ENCODE results near the gene ANKRD26.
"Not testable (repeated sequence)": the region's sequence is repeated elsewhere in the genome, so short reads cannot be mapped to it uniquely, and the experiment has no call there.

Gene ANKRD26

GRCh38 chr10:27065084-27065483, 35.2 kb downstream of the ANKRD26 start:
- Mint-ChIP-seq H3K9me3 (peaks cover 17% of the 10 kb centered on the region), H3K36me3 (ENCODE audit: low read depth) (peaks cover 57% of the 10 kb centered on the region), H3K27me3 (no peaks in the 10 kb centered on the region), H3K4me3 (no peak overlapping the region), H3K4me1 (ENCODE audit: low read depth) (peaks cover 9% of the 10 kb centered on the region), H3K27ac (no peak overlapping the region)
- intact Hi-C loops (cut with micrococcal nuclease) = no loop called here

- intact Hi-C loops (cut with micrococcal nuclease) = no loop called here
- H3K4me1 Mint-ChIP-seq (ENCODE audit: low read depth) = no peaks in the 10 kb centered on the region
- H3K27ac Mint-ChIP-seq = no peak overlapping the region
- H3K9me3 Mint-ChIP-seq = no peaks in the 10 kb centered on the region
- no peaks in the 10 kb centered on the region for H3K27me3 Mint-ChIP-seq
- H3K4me3 Mint-ChIP-seq = no peak overlapping the region
- peaks cover 17% of the 10 kb centered on the region for H3K36me3 Mint-ChIP-seq (ENCODE audit: low read depth)
These were observed 47.6 kb downstream of the ANKRD26 start for GRCh38 chr10:27052656-27053055.

- H3K27me3 Mint-ChIP-seq; H3K9me3 Mint-ChIP-seq; H3K4me1 Mint-ChIP-seq (ENCODE audit: low read depth); H3K4me3 Mint-ChIP-seq; intact Hi-C loops (cut with micrococcal nuclease); H3K27ac Mint-ChIP-seq: not testable (repeated sequence)
- H3K36me3 Mint-ChIP-seq (ENCODE audit: low read depth) = peaks cover 41% of the 10 kb centered on the region
These were observed 55.0 kb downstream of the ANKRD26 start for GRCh38 chr10:27045247-27045646.

- Mint-ChIP-seq H3K36me3 (ENCODE audit: low read depth) (peaks cover 49% of the 10 kb centered on the region), H3K27me3 (no peaks in the 10 kb centered on the region), H3K4me3 (no peak overlapping the region), H3K27ac (no peak overlapping the region), H3K4me1 (ENCODE audit: low read depth) (no peaks in the 10 kb centered on the region), H3K9me3 (no peaks in the 10 kb centered on the region)
- intact Hi-C loops (cut with micrococcal nuclease) = no loop called here
These were observed 59.1 kb downstream of the ANKRD26 start for GRCh38 chr10:27041196-27041595.

GRCh38 chr10:27038168-27038567, 62.1 kb downstream of the ANKRD26 start:
- Mint-ChIP-seq H3K4me1 (ENCODE audit: low read depth) (no peaks in the 10 kb centered on the region), H3K27me3 (no peaks in the 10 kb centered on the region), H3K36me3 (ENCODE audit: low read depth) (peaks cover 51% of the 10 kb centered on the region), H3K9me3 (no peaks in the 10 kb centered on the region), H3K27ac (no peak overlapping the region), H3K4me3 (no peak overlapping the region)
- intact Hi-C loops (cut with micrococcal nuclease) = no loop called here

DNA sequence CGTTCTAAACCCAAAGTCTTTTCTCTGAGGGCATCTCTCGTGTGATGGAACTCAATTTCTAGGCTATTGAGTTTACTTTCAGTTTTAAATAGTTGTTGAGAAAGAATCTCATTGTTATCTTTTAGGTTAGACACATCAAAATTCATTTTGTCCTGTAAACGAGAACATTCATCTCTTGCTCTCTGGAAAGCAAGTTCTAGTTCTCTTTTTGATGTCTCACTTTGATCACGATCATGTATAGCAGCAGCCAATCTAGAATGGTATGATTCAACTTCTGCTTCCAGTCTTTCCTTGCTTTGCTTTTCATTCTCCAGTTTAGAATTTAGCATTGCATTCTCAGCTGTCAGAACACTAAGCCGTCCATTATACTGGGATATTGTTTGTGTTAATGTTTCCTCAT, 65.1 kb downstream of the ANKRD26 start:
- intact Hi-C loops (cut with micrococcal nuclease) = no loop called here
- Mint-ChIP-seq H3K36me3 (ENCODE audit: low read depth) (peaks cover 34% of the 10 kb centered on the region), H3K9me3 (no peaks in the 10 kb centered on the region), H3K4me3 (no peak overlapping the region), H3K27ac (no peak overlapping the region), H3K4me1 (ENCODE audit: low read depth) (no peaks in the 10 kb centered on the region), H3K27me3 (no peaks in the 10 kb centered on the region)

DNA sequence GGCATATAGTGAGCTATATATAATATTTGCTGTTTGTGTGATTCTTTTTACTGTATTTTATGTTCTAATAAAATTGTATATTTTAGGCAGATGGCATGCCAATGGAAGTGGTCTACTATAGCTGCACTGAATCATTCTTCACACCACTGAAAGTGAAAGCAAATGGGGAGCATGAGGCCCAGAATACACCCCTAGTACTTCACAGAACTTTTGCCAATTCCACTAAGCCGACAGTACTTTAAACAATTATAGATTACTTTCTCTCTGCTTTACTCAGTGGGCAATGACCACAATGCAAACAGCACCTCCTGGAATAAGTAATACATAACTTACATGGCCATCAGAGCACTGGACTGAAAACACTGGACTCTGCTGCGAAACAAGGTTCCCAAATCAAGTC, 70.2 kb downstream of the ANKRD26 start:
- no peaks in the 10 kb centered on the region for H3K9me3 Mint-ChIP-seq
- H3K4me1 Mint-ChIP-seq (ENCODE audit: low read depth) = no peaks in the 10 kb centered on the region
- H3K36me3 Mint-ChIP-seq (ENCODE audit: low read depth) = peaks cover 13% of the 10 kb centered on the region
- H3K4me3 Mint-ChIP-seq = no peak overlapping the region
- H3K27ac Mint-ChIP-seq = no peak overlapping the region
- intact Hi-C loops (cut with micrococcal nuclease) = no loop called here
- no peaks in the 10 kb centered on the region for H3K27me3 Mint-ChIP-seq

GRCh38 chr10:27022048-27022447, 78.2 kb downstream of the ANKRD26 start:
- no peaks in the 10 kb centered on the region for H3K4me1 Mint-ChIP-seq (ENCODE audit: low read depth)
- H3K36me3 Mint-ChIP-seq (ENCODE audit: low read depth) = peaks cover 19% of the 10 kb centered on the region
- no peak overlapping the region for H3K27ac Mint-ChIP-seq
- H3K9me3 Mint-ChIP-seq = no peaks in the 10 kb centered on the region
- no peak overlapping the region for H3K4me3 Mint-ChIP-seq
- H3K27me3 Mint-ChIP-seq = no peaks in the 10 kb centered on the region
- intact Hi-C loops (cut with micrococcal nuclease) = no loop called here

DNA sequence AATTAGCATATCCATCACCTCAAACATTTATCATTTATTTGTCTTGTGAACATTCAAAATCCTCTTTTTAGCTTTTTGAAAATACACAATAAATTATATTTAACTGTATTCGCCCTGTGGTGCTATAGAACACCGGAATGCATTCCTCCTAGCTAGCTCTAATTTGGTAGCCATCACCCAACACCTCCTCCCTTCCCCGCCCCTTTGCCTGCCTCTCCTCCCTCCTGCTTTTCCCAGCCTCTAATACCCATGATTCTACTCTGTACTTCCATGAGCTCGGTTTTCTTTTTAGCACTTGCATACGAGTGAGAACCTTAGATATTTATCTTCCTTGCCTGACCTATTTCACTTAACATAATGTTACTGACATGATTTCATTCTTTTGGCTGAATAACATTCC, 80.1 kb downstream of the ANKRD26 start:
- H3K4me3 Mint-ChIP-seq = no peak overlapping the region
- no peaks in the 10 kb centered on the region for H3K9me3 Mint-ChIP-seq
- H3K27ac Mint-ChIP-seq = no peak overlapping the region
- H3K36me3 Mint-ChIP-seq (ENCODE audit: low read depth) = peaks cover 19% of the 10 kb centered on the region
- no peaks in the 10 kb centered on the region for H3K27me3 Mint-ChIP-seq
- intact Hi-C loops (cut with micrococcal nuclease) = no loop called here
- no peaks in the 10 kb centered on the region for H3K4me1 Mint-ChIP-seq (ENCODE audit: low read depth)

GRCh38 chr10:27019827-27020226, 80.5 kb downstream of the ANKRD26 start:
- H3K4me3 Mint-ChIP-seq = no peak overlapping the region
- H3K27me3 Mint-ChIP-seq = no peaks in the 10 kb centered on the region
- H3K4me1 Mint-ChIP-seq (ENCODE audit: low read depth) = no peaks in the 10 kb centered on the region
- H3K9me3 Mint-ChIP-seq = no peaks in the 10 kb centered on the region
- peaks cover 19% of the 10 kb centered on the region for H3K36me3 Mint-ChIP-seq (ENCODE audit: low read depth)
- H3K27ac Mint-ChIP-seq = no peak overlapping the region
- intact Hi-C loops (cut with micrococcal nuclease) = no loop called here

DNA sequence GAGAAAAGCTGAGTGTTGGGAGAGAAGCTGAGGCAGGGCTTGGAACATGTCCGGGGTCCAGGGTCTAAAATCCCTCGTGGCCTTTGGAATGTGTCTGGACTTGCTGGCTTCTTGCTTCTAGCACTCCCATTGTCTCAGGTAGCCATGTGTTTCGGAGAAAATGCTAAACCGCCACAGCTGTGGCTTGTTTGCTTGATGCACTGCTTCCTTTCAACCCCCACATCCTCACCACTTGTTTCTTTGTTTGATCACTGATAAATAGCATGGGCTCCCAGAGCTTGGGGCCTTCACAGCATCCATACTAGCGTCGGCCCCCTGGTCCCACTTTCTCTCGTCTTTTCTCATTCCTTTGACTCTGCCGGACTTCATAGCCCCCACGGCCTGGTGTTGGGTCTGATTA, 102.7 kb downstream of the ANKRD26 start:
- Mint-ChIP-seq H3K9me3 (peaks cover 33% of the 10 kb centered on the region), H3K4me3 (no peak overlapping the region), H3K27ac (no peak overlapping the region), H3K27me3 (no peaks in the 10 kb centered on the region), H3K36me3 (ENCODE audit: low read depth) (peaks cover 19% of the 10 kb centered on the region), H3K4me1 (ENCODE audit: low read depth) (no peaks in the 10 kb centered on the region)
- intact Hi-C loops (cut with micrococcal nuclease) = no loop called here

DNA sequence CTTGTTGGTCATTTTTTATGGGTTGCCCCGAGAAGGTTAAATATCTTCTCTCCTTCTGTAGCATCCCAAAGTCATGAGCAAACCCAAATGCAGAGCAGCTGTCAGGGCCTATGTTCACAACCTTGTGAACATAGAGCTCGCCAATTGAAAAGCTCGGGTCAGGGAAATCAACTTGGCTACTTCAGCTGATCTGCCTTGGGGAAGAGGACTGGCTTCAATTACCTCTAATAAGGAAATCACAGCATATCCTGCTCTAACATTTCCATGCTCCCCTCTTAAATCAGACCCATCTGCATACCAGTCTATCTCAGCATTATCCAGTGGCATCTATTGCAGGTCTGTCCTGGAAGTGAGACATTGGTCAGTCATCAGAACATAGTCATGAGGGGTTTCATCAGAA, 105.6 kb downstream of the ANKRD26 start:
- H3K36me3 Mint-ChIP-seq (ENCODE audit: low read depth) = peaks cover 5% of the 10 kb centered on the region
- peaks cover 18% of the 10 kb centered on the region for H3K9me3 Mint-ChIP-seq
- H3K27me3 Mint-ChIP-seq = no peaks in the 10 kb centered on the region
- intact Hi-C loops (cut with micrococcal nuclease) = no loop called here
- H3K4me1 Mint-ChIP-seq (ENCODE audit: low read depth) = peaks cover 3% of the 10 kb centered on the region
- no peak overlapping the region for H3K4me3 Mint-ChIP-seq
- H3K27ac Mint-ChIP-seq = no peak overlapping the region

DNA sequence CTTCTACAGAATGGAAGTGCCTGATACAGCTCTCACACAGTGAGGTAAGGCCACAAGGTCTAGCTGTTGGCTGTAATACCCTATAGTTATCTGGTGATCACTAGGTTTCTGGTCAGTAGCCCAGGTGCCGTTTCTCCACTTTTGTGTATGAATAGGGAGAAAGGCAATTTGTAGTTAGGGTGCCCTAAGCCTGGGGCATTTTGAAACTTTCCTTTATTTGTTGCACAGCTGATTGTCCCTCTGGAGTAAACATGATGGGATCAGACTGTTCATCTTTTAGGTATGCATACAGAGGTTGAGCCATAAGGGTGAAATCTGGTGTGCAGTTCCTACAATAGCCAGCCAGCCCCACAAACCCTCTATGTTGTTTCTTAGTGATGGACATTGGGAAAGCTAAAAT, 112.4 kb downstream of the ANKRD26 start:
- Mint-ChIP-seq H3K36me3 (ENCODE audit: low read depth) (no peaks in the 10 kb centered on the region), H3K27me3 (no peaks in the 10 kb centered on the region), H3K9me3 (no peaks in the 10 kb centered on the region), H3K4me1 (ENCODE audit: low read depth) (peaks cover 6% of the 10 kb centered on the region), H3K27ac (no peak overlapping the region), H3K4me3 (no peak overlapping the region)
- intact Hi-C loops (cut with micrococcal nuclease) = no loop called here

DNA sequence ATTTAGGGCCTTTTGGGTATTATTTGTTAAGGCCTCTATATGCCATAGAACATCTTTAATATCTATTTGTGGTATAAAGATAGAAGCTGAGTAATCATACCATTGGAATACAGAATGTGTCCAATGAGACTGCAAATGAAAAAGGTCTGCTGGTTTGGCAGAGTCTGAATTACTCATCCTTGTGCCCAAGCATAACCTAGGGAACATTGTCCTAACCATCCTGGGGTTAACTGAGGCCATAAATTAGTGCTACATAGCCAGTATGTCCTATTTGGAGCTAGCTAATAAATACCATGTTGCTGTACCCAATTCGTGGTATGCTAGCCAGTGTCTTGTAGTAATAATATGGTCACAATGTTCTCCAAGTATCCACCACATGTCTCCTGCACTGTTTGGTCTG, 117.1 kb downstream of the ANKRD26 start:
- Mint-ChIP-seq H3K4me3 (no peak overlapping the region), H3K27ac (no peak overlapping the region), H3K4me1 (ENCODE audit: low read depth) (no peaks in the 10 kb centered on the region), H3K9me3 (no peaks in the 10 kb centered on the region), H3K27me3 (no peaks in the 10 kb centered on the region), H3K36me3 (ENCODE audit: low read depth) (no peaks in the 10 kb centered on the region)
- intact Hi-C loops (cut with micrococcal nuclease) = no loop called here

DNA sequence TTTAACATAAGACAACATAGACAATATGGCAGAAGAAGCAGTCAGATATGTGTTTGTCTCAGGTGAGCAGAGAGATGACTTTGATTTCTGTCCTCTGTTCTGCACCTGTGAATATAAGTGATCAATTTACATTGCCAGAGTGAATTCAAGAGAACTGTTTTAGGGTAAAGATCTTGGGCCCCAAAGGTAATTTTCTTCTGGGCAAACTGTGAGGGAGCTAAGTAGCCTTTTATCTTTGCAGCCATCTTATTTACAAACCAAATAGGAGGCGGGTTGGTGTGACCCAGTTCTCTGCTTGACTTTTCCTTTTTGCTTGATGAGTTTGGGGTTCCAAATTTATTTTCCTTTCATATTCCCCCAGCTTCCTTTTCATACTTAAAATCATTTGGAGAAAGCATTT, 118.2 kb downstream of the ANKRD26 start:
- Mint-ChIP-seq H3K36me3 (ENCODE audit: low read depth) (no peaks in the 10 kb centered on the region), H3K27ac (no peak overlapping the region), H3K4me3 (no peak overlapping the region), H3K4me1 (ENCODE audit: low read depth) (no peaks in the 10 kb centered on the region), H3K27me3 (no peaks in the 10 kb centered on the region), H3K9me3 (no peaks in the 10 kb centered on the region)
- intact Hi-C loops (cut with micrococcal nuclease) = no loop called here
